Ovary (tissue), 3 donors: ENCODE results near the gene ECSIT.

Experiments used
- EP300 ChIP-seq: sonication (generic); formaldehyde crosslinking; IDR thresholded peaks from one replicate; pipeline ENCODE4 v1.6.1; 2017; ENCODE audit warnings: antibody characterized with exemption
- POLR2A ChIP-seq: fragments of 450-650 bp; IDR thresholded peaks from one replicate; pipeline ENCODE4 v1.6.1; 2017; ENCODE audit warnings: antibody characterized with exemption, mild to moderate bottlenecking, moderate library complexity
- TF ChIP-seq, protein P1 (sequence below), 3 donors: fragments of 450-650 bp in 2 of 3; fragments of 200-600 bp in 1 of 3; IDR thresholded peaks; one replicate each; pipeline versions ENCODE4 v1.5.1 to v1.8.0; 2016 to 2022; ENCODE audit warnings: antibody characterized with exemption in 3 of 3, mild to moderate bottlenecking in 1 of 3
- donor health status: DM: no; HTN: no; CAD: no.

DNA sequence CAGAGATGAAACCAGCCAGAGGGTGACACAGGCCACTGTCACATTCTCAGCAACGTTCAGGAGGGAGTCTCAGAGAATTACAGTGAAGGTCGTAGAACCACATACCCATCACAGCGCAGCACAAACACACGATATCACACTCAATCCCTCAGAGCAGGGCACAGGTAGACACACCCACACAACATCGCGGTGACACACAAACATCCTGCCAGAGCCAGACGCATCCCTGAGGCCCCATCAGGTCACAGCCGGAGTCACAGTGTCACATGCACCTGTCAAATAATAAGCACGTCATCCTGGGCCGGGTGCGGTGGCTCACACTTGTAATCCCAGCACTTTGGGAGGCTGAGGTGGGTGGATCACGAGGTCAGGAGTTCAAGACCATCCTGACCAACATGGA, 65.5 kb downstream of the ECSIT start:
- TF ChIP-seq, protein P1, sequence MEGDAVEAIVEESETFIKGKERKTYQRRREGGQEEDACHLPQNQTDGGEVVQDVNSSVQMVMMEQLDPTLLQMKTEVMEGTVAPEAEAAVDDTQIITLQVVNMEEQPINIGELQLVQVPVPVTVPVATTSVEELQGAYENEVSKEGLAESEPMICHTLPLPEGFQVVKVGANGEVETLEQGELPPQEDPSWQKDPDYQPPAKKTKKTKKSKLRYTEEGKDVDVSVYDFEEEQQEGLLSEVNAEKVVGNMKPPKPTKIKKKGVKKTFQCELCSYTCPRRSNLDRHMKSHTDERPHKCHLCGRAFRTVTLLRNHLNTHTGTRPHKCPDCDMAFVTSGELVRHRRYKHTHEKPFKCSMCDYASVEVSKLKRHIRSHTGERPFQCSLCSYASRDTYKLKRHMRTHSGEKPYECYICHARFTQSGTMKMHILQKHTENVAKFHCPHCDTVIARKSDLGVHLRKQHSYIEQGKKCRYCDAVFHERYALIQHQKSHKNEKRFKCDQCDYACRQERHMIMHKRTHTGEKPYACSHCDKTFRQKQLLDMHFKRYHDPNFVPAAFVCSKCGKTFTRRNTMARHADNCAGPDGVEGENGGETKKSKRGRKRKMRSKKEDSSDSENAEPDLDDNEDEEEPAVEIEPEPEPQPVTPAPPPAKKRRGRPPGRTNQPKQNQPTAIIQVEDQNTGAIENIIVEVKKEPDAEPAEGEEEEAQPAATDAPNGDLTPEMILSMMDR (IDR thresholded peaks at IDR 0.05) = no peak
- no peak for TF ChIP-seq POLR2A
- TF ChIP-seq EP300 = no peak
